HepG2 (cell line): ENCODE data around the gene NIT2. TPM values are rescaled to one million over a fixed set of nuclear protein-coding genes. Genes with fewer than 3 reads are reported as not detected.

Experiments used
- CBFB ChIP-seq: sonication (generic); formaldehyde crosslinking; IDR thresholded peaks from 2 replicates; pipeline ENCODE4 v1.4.0; 2020; ENCODE audit warnings: missing genetic modification reagents
- CREB1 ChIP-seq, 2 experiments: fragments of 450-650 bp in 1 of 2; IDR thresholded peaks; 2 replicates each; pipeline ENCODE4 v1.6.1; 2016 to 2017; ENCODE audit warnings: control low read depth in 1 of 2, mild to moderate bottlenecking in 1 of 2, missing compliant biosample characterization in 1 of 2, missing genetic modification characterization in 1 of 2
- CREM ChIP-seq, 2 experiments: sonication (generic) in 1 of 2; formaldehyde crosslinking in 1 of 2; IDR thresholded peaks; 2 replicates each; pipeline versions ENCODE4 v1.4.0 to v1.6.1; 2016 to 2020; ENCODE audit warnings: antibody characterized with exemption in 1 of 2, mild to moderate bottlenecking in 1 of 2, missing genetic modification reagents in 1 of 2
- DPF2 ChIP-seq: sonication (generic); formaldehyde crosslinking; IDR thresholded peaks from 2 replicates; pipeline ENCODE4 v1.4.0; 2020; ENCODE audit warnings: mild to moderate bottlenecking, low read depth, missing genetic modification reagents, borderline replicate concordance
- FLYWCH1 ChIP-seq: sonication (generic); formaldehyde crosslinking; IDR thresholded peaks from 2 replicates; pipeline ENCODE4 v1.8.1; 2023; ENCODE audit warnings: mild to moderate bottlenecking, missing genetic modification reagents
- GRHL1 ChIP-seq: sonication (generic); formaldehyde crosslinking; conservative IDR thresholded peaks from 2 replicates; pipeline ENCODE4 v1.8.0; 2022; ENCODE audit warnings: missing genetic modification reagents
- HMGA1 ChIP-seq: sonication (generic); formaldehyde crosslinking; conservative IDR thresholded peaks from 2 replicates; pipeline ENCODE4 v1.4.0; 2020; ENCODE audit warnings: missing genetic modification reagents
- KLF12 ChIP-seq: sonication (generic); formaldehyde crosslinking; IDR thresholded peaks from 2 replicates; pipeline ENCODE4 v1.4.0; 2020; ENCODE audit warnings: missing genetic modification reagents, borderline replicate concordance
- NFKBIZ ChIP-seq: IDR thresholded peaks from 2 replicates; pipeline ENCODE4 v1.6.1; 2018; ENCODE audit warnings: missing genetic modification reagents, missing compliant biosample characterization
- RAD21 ChIP-seq: fragments of 450-650 bp; formaldehyde crosslinking; IDR thresholded peaks from 2 replicates; pipeline ENCODE4 v1.5.0; 2020; ENCODE audit warnings: mild to moderate bottlenecking
- RBAK ChIP-seq: sonication (generic); formaldehyde crosslinking; IDR thresholded peaks from 2 replicates; pipeline ENCODE4 v1.5.1; 2020; ENCODE audit warnings: mild to moderate bottlenecking, missing genetic modification reagents
- SMAD1 ChIP-seq: sonication (generic); formaldehyde crosslinking; IDR thresholded peaks from 2 replicates; pipeline ENCODE4 v1.4.0; 2020; ENCODE audit warnings: missing genetic modification reagents, low read depth, mild to moderate bottlenecking, borderline replicate concordance
- ZBTB1 ChIP-seq: sonication (generic); formaldehyde crosslinking; IDR thresholded peaks from 2 replicates; pipeline ENCODE4 v1.4.0; 2020; ENCODE audit warnings: missing genetic modification reagents, borderline replicate concordance
- ZBTB37 ChIP-seq: sonication (generic); formaldehyde crosslinking; IDR thresholded peaks from 2 replicates; pipeline ENCODE4 v1.4.0; 2020; ENCODE audit warnings: mild to moderate bottlenecking, missing genetic modification reagents
- ZBTB49 ChIP-seq: sonication (generic); formaldehyde crosslinking; IDR thresholded peaks from 2 replicates; pipeline ENCODE4 v1.4.0; 2020; ENCODE audit warnings: missing genetic modification reagents, borderline replicate concordance
- ZC3H13 ChIP-seq: sonication (generic); formaldehyde crosslinking; IDR thresholded peaks from 2 replicates; pipeline ENCODE4 v1.8.1; 2023; ENCODE audit warnings: mild to moderate bottlenecking, missing genetic modification reagents, moderate library complexity
- ZFY ChIP-seq: sonication (generic); formaldehyde crosslinking; IDR thresholded peaks from 2 replicates; pipeline ENCODE4 v1.4.0; 2020; ENCODE audit warnings: missing genetic modification reagents
- ZNF17 ChIP-seq: sonication (generic); formaldehyde crosslinking; IDR thresholded peaks from 2 replicates; pipeline ENCODE4 v1.5.0; 2020; ENCODE audit warnings: mild to moderate bottlenecking, missing genetic modification reagents
- ZNF317 ChIP-seq: sonication (generic); formaldehyde crosslinking; IDR thresholded peaks from 2 replicates; pipeline ENCODE4 v1.5.0; 2020; ENCODE audit warnings: mild to moderate bottlenecking, missing genetic modification reagents
- ZNF333 ChIP-seq: sonication (generic); formaldehyde crosslinking; IDR thresholded peaks from 2 replicates; pipeline ENCODE4 v1.4.0; 2020; ENCODE audit warnings: mild to moderate bottlenecking, missing genetic modification reagents, borderline replicate concordance
- ZNF589 ChIP-seq: sonication (generic); formaldehyde crosslinking; conservative IDR thresholded peaks from 2 replicates; pipeline ENCODE4 v1.8.0; 2022; ENCODE audit warnings: mild to moderate bottlenecking, moderate library complexity, missing genetic modification reagents
- ZNF605 ChIP-seq: sonication (generic); formaldehyde crosslinking; IDR thresholded peaks from 2 replicates; pipeline ENCODE4 v1.8.0; 2022; ENCODE audit warnings: mild to moderate bottlenecking, missing genetic modification reagents
- ZNF615 ChIP-seq: sonication (generic); formaldehyde crosslinking; IDR thresholded peaks from 2 replicates; pipeline ENCODE4 v1.5.0; 2020; ENCODE audit warnings: mild to moderate bottlenecking, missing genetic modification reagents, borderline replicate concordance
- ZSCAN22 ChIP-seq: sonication (generic); formaldehyde crosslinking; IDR thresholded peaks from 2 replicates; pipeline ENCODE4 v1.4.0; 2020; ENCODE audit warnings: mild to moderate bottlenecking, missing genetic modification reagents
- polyA plus RNA-seq, 8 experiments: library from polyadenylated mRNA; depleted of rRNA in 3 of 8; stranded (reverse) in 7 of 8; unstranded in 1 of 8; fragments of >200 nt; fragmentation: Illumina TruSeq in 4 of 8; extraction: Trizol in 4 of 8; gene quantifications; 2 replicates each; pipeline versions ENCODE4 v1.2.1 to v1.2.3, GENCODE V29; 2011 to 2016; ENCODE audit warnings: low read depth in 4 of 8, missing spikeins in 1 of 8, mixed read lengths in 1 of 8; ENCODE audit not compliant: insufficient read depth in 1 of 8
- total RNA-seq, 5 experiments: library from RNA; depleted of rRNA; stranded (reverse); fragments of >200 nt; fragmentation: Illumina TruSeq; extraction: Trizol; gene quantifications; 2 replicates each; pipeline ENCODE4 v1.2.3, GENCODE V29; 2016; ENCODE audit warnings: low read depth in 1 of 5

The NIT2 gene
- total and polyA plus RNA-seq, 2 of the 13 experiments (the other 11 are each of a cell fraction or from before 2014, with no cell fraction given) = 43.4 to 49.1 TPM

GRCh38 chr3:100400780-100401673, 66.5 kb downstream of the NIT2 start, which contains the start of the genes LNP1 and TOMM70 (continued):
- TF ChIP-seq ZNF317 (CRISPR knock-in tag) = peak; percentile 32; the same call in 1 of the 2 replicates
- TF ChIP-seq CREM (IDR thresholded peaks at IDR 0.05) = peak; percentile 81
- no peak for TF ChIP-seq CREM (CRISPR knock-in tag; IDR thresholded peaks at IDR 0.05)
- TF ChIP-seq ZBTB37 (CRISPR knock-in tag) = no peak
- peak; percentile 74 for TF ChIP-seq ZC3H13 (CRISPR knock-in tag)
- TF ChIP-seq DPF2 = no peak
- TF ChIP-seq GRHL1 (CRISPR knock-in tag) = no peak
- TF ChIP-seq HMGA1 = no peak
- TF ChIP-seq ZNF605 (CRISPR knock-in tag) = peak; percentile 76; the same call in 1 of the 2 replicates
- no peak for TF ChIP-seq ZBTB49 (CRISPR knock-in tag)
- TF ChIP-seq ZFY (CRISPR knock-in tag) = peak; percentile 86
- no peak for TF ChIP-seq ZBTB1 (CRISPR knock-in tag)
- TF ChIP-seq ZNF333 (CRISPR knock-in tag) = no peak
- TF ChIP-seq RAD21 (CRISPR knock-in tag) = peak; percentile 15; the same call in 1 of the 2 replicates
- TF ChIP-seq RBAK (CRISPR knock-in tag) = no peak
- TF ChIP-seq KLF12 (CRISPR knock-in tag) = peak; percentile 93; the same call in 1 of the 2 replicates
- TF ChIP-seq CBFB = peak; percentile 17; the same call in 1 of the 2 replicates
- no peak for TF ChIP-seq ZSCAN22
- TF ChIP-seq ZNF615 (CRISPR knock-in tag) = no peak
- no peak for TF ChIP-seq ZNF17 (CRISPR knock-in tag)
- peak; percentile 85; the same call in 1 of the 2 replicates for TF ChIP-seq ZNF589 (CRISPR knock-in tag)
- TF ChIP-seq SMAD1 (CRISPR knock-in tag) = no peak; the same call in 1 of the 2 replicates
- no peak for TF ChIP-seq FLYWCH1
- TF ChIP-seq NFKBIZ (CRISPR knock-in tag) = peak; percentile 72; the same call in 1 of the 2 replicates
- TF ChIP-seq CREB1 (IDR thresholded peaks at IDR 0.05) = no peak
- TF ChIP-seq CREB1 (CRISPR knock-in tag; IDR thresholded peaks at IDR 0.05) = peak; percentile 87
